DND-41 (cell line): ENCODE data around the gene TNF.

ENCODE experiments used
- EZH2 ChIP-seq: IDR thresholded peaks from 3 replicates; pipeline ENCODE4 v1.6.1; 2012; ENCODE audit warnings: borderline replicate concordance, low read depth, mild to moderate bottlenecking, moderate library complexity, low read length, inconsistent platforms; ENCODE audit not compliant: severe bottlenecking
- TF ChIP-seq, protein P1 (sequence below): IDR thresholded peaks from 2 replicates; pipeline ENCODE4 v1.5.1; 2012; ENCODE audit warnings: borderline replicate concordance, low read length, moderate library complexity, mild to moderate bottlenecking; ENCODE audit not compliant: poor library complexity, severe bottlenecking; ENCODE audit errors: extremely low read depth

DNA sequence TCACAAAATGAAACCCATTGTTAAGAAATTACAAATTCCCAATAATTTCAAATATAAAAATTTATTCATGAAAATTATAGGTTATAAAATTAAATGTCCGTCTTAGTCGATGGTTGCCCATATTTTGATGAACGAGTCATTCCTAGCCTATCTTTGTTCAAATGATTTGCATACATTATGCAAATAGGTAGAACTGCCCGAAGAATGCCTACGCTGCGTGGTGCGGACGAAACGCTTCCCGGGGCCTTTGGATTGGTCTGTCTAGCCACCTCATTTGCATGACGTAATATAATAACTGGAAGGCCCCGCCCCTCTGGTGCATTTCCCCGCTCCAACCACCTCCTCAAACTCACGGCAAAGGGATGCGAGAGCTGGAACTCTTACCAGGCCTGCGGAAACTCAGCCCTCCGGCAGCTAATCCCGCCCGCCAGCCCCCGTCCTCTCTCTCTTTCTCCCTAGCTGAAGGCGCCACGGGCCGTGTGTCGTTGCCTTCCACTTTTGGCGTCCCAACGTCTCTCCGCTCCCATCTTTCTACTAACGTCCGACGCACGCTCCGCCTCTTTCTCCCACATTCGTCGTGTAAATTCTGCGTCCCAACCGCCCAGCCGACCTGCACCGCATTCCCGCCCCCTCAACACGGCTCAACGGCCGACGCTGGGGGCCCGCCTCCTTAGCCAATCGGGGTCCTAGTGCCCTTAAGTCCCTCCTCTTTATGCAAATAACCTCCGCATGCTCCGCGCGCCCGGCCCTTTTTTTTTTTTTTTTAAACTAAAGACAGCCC lies 44.6 kb downstream of the TNF start:
- no peak for TF ChIP-seq EZH2
- TF ChIP-seq, protein P1, sequence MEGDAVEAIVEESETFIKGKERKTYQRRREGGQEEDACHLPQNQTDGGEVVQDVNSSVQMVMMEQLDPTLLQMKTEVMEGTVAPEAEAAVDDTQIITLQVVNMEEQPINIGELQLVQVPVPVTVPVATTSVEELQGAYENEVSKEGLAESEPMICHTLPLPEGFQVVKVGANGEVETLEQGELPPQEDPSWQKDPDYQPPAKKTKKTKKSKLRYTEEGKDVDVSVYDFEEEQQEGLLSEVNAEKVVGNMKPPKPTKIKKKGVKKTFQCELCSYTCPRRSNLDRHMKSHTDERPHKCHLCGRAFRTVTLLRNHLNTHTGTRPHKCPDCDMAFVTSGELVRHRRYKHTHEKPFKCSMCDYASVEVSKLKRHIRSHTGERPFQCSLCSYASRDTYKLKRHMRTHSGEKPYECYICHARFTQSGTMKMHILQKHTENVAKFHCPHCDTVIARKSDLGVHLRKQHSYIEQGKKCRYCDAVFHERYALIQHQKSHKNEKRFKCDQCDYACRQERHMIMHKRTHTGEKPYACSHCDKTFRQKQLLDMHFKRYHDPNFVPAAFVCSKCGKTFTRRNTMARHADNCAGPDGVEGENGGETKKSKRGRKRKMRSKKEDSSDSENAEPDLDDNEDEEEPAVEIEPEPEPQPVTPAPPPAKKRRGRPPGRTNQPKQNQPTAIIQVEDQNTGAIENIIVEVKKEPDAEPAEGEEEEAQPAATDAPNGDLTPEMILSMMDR, result no peak
